Stimulated activated CD4-positive, alpha-beta T cell treated with anti-CD3 and anti-CD28 coated beads, Interleukin-1b, Interleukin-23, amount 100 ng/mL, for 4 hours (primary cell): ENCODE data around the gene PROSER2.
A peak's percentile ranks its signal among the peaks of the same experiment; 100 is the strongest.

Experiments used
- DNase-seq, 2 donors: peaks; one replicate each; pipeline ENCODE4 v3.0.0-alpha.2; 2020; ENCODE audit warnings: low read depth in 2 of 2

The PROSER2 gene

DNA sequence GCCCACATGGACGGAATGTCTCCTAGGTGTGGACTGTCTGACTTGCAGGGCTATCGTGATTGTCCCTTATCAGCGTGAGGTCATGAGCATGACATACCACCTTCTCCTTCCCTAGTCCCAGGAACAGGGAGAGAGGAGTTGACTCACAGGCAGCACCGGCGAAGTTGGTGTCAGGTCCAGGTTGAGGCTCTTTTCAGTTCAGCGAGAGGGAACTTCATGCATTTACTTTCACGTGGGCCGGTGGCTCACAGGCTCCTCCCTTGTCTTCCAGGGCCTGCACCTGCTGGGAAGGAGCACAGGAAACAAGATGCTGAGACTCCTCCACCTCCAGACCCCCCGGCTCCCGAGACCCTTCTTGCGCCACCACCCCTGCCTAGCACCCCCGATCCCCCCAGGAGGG is 46.1 kb downstream of the PROSER2 start:
- no peak for DNase-seq

DNA sequence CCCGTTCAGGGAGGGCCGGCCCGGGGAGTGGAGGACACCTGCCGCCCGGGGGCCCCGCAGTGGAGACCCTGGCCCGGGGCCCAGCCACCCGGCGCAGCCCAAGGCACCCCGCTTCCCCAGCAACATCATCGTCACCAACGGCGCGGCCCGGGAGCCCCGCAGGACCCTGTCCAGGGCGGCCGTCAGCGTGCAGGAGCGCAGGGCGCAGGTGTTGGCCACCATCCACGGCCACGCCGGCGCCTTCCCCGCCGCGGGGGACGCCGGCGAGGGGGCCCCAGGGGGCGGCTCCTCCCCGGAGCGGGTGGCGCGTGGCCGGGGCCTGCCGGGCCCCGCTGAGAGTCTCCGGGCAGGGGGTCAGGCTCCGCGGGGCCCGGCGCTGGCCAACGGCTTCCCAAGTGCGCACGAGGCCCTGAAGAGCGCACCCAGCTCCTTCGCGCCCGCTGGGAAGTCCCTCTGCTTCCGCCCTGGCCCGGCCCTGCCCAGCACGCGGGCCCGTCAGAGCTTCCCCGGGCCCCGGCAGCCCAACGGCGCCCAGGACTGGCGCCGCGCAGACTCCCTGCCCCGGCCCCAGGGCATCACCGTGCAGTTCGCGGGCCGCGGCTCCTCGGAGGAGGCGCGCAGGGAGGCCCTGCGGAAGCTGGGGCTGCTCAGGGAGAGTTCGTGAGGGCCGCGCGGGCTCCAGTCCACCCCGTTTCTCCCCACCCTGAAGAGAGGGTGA is 46.7 kb downstream of the PROSER2 start:
- DNase-seq: no peak

- no peak for DNase-seq
These were observed 47.3 kb downstream of the PROSER2 start for GRCh38 chr10:11870461-11870780.

DNA sequence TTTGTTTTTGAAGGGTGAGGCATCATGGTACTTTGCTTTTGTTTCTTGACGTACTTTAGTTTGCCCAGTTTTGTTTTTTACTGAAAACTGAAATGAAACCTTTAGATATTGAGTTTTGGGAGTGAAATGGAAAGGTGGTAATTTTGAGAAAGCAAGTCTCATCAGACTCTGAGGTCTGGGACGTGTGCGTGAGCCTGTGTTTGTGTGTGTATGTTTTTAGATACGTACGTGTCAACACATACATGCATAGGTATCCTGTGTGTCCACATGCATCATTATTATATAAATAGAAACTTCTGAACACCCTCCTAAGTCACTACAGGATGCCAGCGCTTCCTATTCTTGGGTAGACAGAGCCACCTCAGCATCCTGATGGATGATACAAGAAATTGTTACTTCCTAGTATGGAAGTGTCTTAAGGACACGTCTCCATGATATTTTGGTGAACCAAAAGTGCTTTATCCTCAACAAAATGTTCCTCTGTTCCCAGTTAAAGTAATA is 47.8 kb downstream of the PROSER2 start:
- DNase-seq: no peak

GRCh38 chr10:11871466-11871865 is 48.3 kb downstream of the PROSER2 start:
- DNase-seq: no peak

- peak; percentile 9 to 24 for DNase-seq
These were observed 51.7 kb downstream of the PROSER2 start for GRCh38 chr10:11874568-11875493.

GRCh38 chr10:11875494-11876281 is 52.5 kb downstream of the PROSER2 start:
- DNase-seq: no peak

DNA sequence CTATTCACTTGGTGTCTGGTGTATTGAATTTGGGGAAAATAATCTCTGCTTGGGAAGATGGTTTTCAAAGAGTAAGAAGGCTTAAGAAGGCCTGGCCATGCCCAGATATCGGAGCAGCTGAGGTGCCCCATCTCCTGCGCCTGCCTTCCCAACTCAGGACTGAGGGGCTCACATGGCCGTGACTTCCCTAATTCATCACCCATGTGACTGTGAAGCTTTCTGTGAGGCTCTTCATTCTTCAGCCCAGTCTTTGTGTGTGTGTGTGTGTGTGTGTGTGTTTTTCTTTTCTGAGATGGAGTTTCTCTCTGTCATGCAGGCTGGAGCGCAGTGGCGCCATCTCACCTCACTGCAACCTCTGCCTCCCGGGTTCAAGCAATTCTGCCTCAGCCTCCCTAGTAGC is 53.2 kb downstream of the PROSER2 start:
- DNase-seq: no peak

GRCh38 chr10:11876805-11877590 is 53.8 kb downstream of the PROSER2 start:
- no peak for DNase-seq

- DNase-seq: no peak
These were observed 54.4 kb downstream of the PROSER2 start for GRCh38 chr10:11877591-11877905.

DNA sequence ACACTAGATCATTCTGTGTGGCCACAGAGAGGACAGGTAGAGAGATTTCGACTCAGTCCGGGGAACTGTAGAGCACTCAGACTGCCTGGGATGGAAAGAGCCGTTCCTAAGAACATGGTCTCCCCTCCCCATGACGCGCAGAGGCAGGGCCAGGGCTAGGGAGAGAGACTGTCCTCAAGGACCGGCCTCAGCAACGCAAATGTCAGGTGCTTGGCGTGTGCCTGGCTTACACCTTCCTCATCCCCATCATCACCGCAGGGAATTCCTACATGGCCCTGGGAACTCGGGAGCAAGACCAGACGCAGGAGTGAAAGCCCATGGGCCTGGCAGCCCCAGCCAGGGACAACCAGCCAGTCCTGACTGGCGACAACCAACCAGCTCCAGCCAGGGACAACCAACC is 55.6 kb downstream of the PROSER2 start:
- DNase-seq: no peak

- no peak for DNase-seq
These were observed 56.4 kb downstream of the PROSER2 start for GRCh38 chr10:11879387-11880094.

- no peak for DNase-seq
These were observed 57.2 kb downstream of the PROSER2 start for GRCh38 chr10:11880151-11881029.

DNA sequence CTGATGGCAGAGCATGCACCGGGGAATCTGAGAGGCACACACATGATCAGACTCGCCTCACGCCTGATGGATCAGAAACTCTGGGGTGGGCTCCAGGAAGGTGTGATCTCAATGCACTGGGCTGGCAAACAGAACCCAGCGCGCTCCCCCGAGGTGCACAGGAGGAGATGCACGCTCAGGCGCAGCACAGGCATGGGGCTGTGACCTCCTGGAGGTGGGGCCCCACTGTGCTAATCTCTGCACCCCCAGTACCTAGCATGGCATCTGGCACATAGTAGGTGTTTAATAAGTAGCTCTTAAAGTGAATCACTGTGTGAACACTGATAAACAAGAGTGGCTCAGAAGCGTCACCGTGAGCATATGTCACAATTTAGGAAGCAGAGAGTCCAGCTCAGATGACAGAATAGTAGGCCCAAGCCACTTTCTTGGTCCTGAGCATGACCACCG is 57.9 kb downstream of the PROSER2 start:
- DNase-seq: no peak

DNA sequence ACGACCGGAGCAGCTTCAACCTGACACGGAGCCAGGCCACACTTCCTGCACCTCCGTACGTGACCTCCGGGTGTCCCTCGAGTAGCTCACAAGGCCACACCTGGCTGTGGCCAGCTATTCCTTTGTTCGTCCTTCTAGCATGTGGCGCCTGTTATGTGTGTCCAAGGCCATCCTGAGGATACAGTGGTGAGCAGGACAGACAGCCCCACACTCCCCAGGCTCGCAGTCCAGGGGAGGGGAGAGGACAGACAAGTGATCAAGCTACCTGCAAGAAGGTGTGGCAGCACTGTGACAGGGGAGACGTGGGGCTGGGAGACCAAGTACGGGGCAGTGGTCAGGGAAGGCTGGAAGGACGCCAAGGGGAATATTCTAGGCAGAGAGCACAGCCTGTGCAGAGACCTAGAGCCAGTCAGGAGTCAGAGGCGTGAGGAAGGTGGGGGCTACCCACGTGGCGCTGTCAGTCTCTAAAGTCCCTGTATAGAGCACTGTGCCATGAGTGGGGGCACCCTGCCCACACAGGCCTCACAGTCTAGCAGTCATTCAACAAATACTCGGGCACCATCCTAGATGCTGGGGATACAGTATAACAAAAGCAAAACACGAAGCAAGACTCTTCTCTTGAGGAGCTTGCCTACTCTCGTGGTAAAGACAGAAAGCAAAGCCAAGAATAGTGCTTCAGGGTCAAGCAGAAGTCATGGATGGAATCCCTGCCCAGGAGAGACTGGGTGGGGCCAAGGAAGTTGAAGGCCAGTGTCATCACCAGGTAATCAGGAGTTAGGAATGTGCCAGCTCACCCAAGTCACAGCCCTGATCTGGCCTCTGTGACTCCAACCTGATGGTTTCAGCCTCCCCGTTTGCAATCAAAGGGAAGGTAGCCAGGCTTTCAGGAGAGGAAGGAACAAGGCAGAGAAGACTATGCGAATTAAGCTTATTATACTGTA is 58.6 kb downstream of the PROSER2 start:
- no peak for DNase-seq

DNA sequence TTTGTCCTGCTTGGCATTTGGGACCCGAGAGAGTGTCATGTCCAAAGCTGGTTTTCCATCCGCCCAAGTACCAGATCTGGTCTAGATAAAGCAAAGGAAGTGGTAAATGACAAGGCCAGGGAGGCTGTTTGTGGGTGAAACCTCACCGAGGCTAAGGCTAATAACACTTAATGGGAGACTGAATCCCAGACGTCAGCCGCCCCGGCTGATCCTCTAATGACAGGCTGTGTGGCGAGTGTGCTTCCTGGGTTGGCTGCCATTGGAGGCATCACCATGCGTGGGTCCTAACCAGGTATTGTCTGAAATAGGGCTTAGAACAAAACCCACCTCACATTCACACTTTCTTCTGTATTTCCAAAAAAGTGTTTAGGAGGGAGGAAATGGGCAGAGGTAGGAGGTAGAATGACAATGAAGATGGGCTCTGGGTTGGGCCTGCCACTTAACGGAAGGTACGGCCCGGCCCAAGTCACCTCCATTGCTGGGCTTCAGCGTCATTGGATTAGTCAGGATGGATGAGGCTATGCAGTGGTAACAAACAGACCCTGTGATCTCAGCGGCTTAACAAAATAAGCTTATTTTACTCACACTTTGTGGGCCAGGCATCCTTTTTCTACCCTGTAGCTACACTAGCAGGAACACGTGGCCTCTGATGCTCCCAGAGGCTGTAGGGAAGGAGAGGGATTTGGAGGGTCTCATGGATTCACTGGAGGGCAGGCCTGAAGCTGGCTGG is 59.7 kb downstream of the PROSER2 start:
- no peak for DNase-seq

GRCh38 chr10:11884706-11885423 is 61.7 kb downstream of the PROSER2 start:
- DNase-seq: no peak
